ENCODE measurements around the gene CMTM7.

The CMTM7 gene

GRCh38 chr3:32481791-32482631 lies 90.4 kb downstream of the CMTM7 start:
- Histone ChIP-seq H3K27ac (ENCODE audit: extremely low read depth, low read depth, low read length) (no peak overlapping the region), H3K4me1 (ENCODE audit: control insufficient read depth, insufficient read depth, low read length) (no peaks in the 10 kb centered on the region; the same call in 1 of the 2 replicates), H3K4me3 (ENCODE audit: low read depth, low read length) (no peak overlapping the region), H3K9me3 (ENCODE audit: control insufficient read depth, insufficient read depth, low read depth, low read length) (no peaks in the 10 kb centered on the region), H3K36me3 (ENCODE audit: control insufficient read depth in 2 of 2, insufficient read depth in 1 of 2, low read length in 2 of 2) (peaks cover 0 to 22% of the 10 kb centered on the region in 2 experiments; a peak in 1 of 3 replicates)
- CTCF ChIA-PET = interaction anchor here (0.8 to 1.1 kb wide), 3 partner anchors 8 to 18 kb away, joined by 3 read pairs; no protein-coding TSS in a partner anchor
- POLR2A ChIA-PET = no interaction called here
- no peak for TF ChIP-seq ZNF280D (tag by site-specific recombination; IDR thresholded peaks at IDR 0.05)
- peak; percentile 22 for TF ChIP-seq ZNF629 (tag by site-specific recombination; IDR thresholded peaks at IDR 0.05)
- TF ChIP-seq ATF2 (tag by site-specific recombination; IDR thresholded peaks at IDR 0.05; ENCODE audit: low read depth) = peak; percentile 71; the same call in 1 of the 2 replicates
- peak; percentile 15; the same call in 1 of the 2 replicates for TF ChIP-seq SCRT2 (tag by site-specific recombination; IDR thresholded peaks at IDR 0.05)
- TF ChIP-seq ZNF214 (tag by site-specific recombination; IDR thresholded peaks at IDR 0.05; ENCODE audit: borderline replicate concordance) = no peak

GRCh38 chr3:32482693-32483092 lies 91.0 kb downstream of the CMTM7 start:
- ChIA-PET POLR2A (no interaction called here), CTCF (interaction anchor here (0.8 to 1.1 kb wide), 3 partner anchors 9 to 17 kb away, joined by 3 read pairs; no protein-coding TSS in a partner anchor)
- no peak for TF ChIP-seq SCRT2 (tag by site-specific recombination; IDR thresholded peaks at IDR 0.05)
- Histone ChIP-seq H3K9me3 (ENCODE audit: control insufficient read depth, insufficient read depth, low read depth, low read length) (no peaks in the 10 kb centered on the region), H3K36me3 (ENCODE audit: control insufficient read depth in 2 of 2, insufficient read depth in 1 of 2, low read length in 2 of 2) (peaks cover 0 to 28% of the 10 kb centered on the region in 2 experiments; a peak in 1 of 3 replicates), H3K4me1 (ENCODE audit: control insufficient read depth, insufficient read depth, low read length) (no peaks in the 10 kb centered on the region; the same call in 1 of the 2 replicates), H3K4me3 (ENCODE audit: low read depth, low read length) (no peak overlapping the region), H3K27ac (ENCODE audit: extremely low read depth, low read depth, low read length) (no peak overlapping the region)

GRCh38 chr3:32483772-32484171 lies 92.1 kb downstream of the CMTM7 start:
- ChIA-PET CTCF (interaction anchor here (0.5 to 0.6 kb wide), 2 partner anchors 28 to 245 kb away, joined by 3 to 4 read pairs; no protein-coding TSS in a partner anchor), POLR2A (interaction anchor here (0.7 kb wide), 1 partner anchor 9 kb away, joined by 3 read pairs; no protein-coding TSS in a partner anchor)
- TF ChIP-seq PRDM6 (tag by site-specific recombination; IDR thresholded peaks at IDR 0.05) (peak; percentile 53; the same call in 1 of the 2 replicates), ZBTB20 (tag by site-specific recombination; IDR thresholded peaks at IDR 0.05) (no peak)
- Histone ChIP-seq H3K4me1 (ENCODE audit: control insufficient read depth, insufficient read depth, low read length) (no peaks in the 10 kb centered on the region; the same call in 1 of the 2 replicates), H3K4me3 (ENCODE audit: low read depth, low read length) (no peak overlapping the region), H3K36me3 (ENCODE audit: control insufficient read depth in 2 of 2, insufficient read depth in 1 of 2, low read length in 2 of 2) (peaks cover 0 to 37% of the 10 kb centered on the region in 2 experiments; a peak in 1 of 3 replicates), H3K9me3 (ENCODE audit: control insufficient read depth, insufficient read depth, low read depth, low read length) (no peaks in the 10 kb centered on the region), H3K27ac (ENCODE audit: extremely low read depth, low read depth, low read length) (no peak overlapping the region)

- H3K36me3 ChIP-seq (ENCODE audit: control insufficient read depth in 2 of 2, insufficient read depth in 1 of 2, low read length in 2 of 2) = peaks cover 0 to 35% of the 10 kb centered on the region in 2 experiments; a peak in 1 of 3 replicates
- CTCF ChIA-PET = interaction anchor here (0.6 kb wide), 1 partner anchor 1491 kb away, joined by 3 read pairs; no protein-coding TSS in a partner anchor
- no peaks in the 10 kb centered on the region for H3K9me3 ChIP-seq (ENCODE audit: control insufficient read depth, insufficient read depth, low read depth, low read length)
- no peak overlapping the region for H3K4me3 ChIP-seq (ENCODE audit: low read depth, low read length)
- H3K4me1 ChIP-seq (ENCODE audit: control insufficient read depth, insufficient read depth, low read length) = no peaks in the 10 kb centered on the region; the same call in 1 of the 2 replicates
- POLR2A ChIA-PET = no interaction called here
- no peak overlapping the region for H3K27ac ChIP-seq (ENCODE audit: extremely low read depth, low read depth, low read length)
- TF ChIP-seq ZNF529 (tag by site-specific recombination; IDR thresholded peaks at IDR 0.05; ENCODE audit: insufficient replicate concordance) (no peak), ZNF621 (tag by site-specific recombination; IDR thresholded peaks at IDR 0.05) (no peak), ZNF311 (tag by site-specific recombination; IDR thresholded peaks at IDR 0.05; ENCODE audit: borderline replicate concordance) (no peak), ZNF571 (tag by site-specific recombination; IDR thresholded peaks at IDR 0.05) (no peak), ZNF624 (tag by site-specific recombination; IDR thresholded peaks at IDR 0.05) (no peak), SCRT2 (tag by site-specific recombination; IDR thresholded peaks at IDR 0.05) (no peak), GLI4 (tag by site-specific recombination; IDR thresholded peaks at IDR 0.05) (no peak), AEBP2 (tag by site-specific recombination; IDR thresholded peaks at IDR 0.05; ENCODE audit: borderline replicate concordance) (no peak), ZNF777 (tag by site-specific recombination; IDR thresholded peaks at IDR 0.05; ENCODE audit: borderline replicate concordance) (no peak)
These were observed 92.8 kb downstream of the CMTM7 start for GRCh38 chr3:32484436-32484835.

Data from HEK293 (cell line).